Stimulated activated CD4-positive, alpha-beta T cell treated with anti-CD3 and anti-CD28 coated beads, Interleukin-1b, Interleukin-23, amount 100 ng/mL, for 1 hour (primary cell): ENCODE measurements around the gene HBD.

Experiments used
- DNase-seq, 2 donors: peaks; one replicate each; pipeline ENCODE4 v3.0.0-alpha.2; 2020; ENCODE audit warnings: low read depth in 2 of 2

HBD gene

GRCh38 chr11:5233307-5233706 is 976 bp downstream of the HBD start:
- no peak for DNase-seq

- DNase-seq: no peak
Observed at GRCh38 chr11:5232821-5233220, 1.5 kb downstream of the HBD start.

- DNase-seq: no peak
Observed at GRCh38 chr11:5232176-5232575, 2.1 kb downstream of the HBD start.

DNA sequence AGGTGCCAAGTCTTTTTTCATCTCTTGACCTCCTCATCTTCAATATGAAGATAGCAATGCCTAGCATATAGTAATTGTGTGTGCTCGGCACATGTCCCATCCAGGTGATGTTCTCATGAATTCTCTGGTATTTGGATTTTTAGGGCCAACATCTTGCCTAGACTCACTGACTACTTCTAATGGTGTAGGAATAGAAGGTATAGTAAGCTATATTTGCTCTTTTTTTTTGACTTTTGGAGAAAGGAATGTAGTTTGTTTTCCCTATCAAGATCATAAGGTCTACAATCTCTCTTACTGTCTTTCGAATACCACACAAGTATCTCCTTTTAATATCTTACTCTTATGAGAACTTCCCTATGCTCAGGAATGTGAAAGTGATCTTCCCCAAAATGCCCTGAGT is 3.2 kb downstream of the HBD start:
- no peak for DNase-seq

DNA sequence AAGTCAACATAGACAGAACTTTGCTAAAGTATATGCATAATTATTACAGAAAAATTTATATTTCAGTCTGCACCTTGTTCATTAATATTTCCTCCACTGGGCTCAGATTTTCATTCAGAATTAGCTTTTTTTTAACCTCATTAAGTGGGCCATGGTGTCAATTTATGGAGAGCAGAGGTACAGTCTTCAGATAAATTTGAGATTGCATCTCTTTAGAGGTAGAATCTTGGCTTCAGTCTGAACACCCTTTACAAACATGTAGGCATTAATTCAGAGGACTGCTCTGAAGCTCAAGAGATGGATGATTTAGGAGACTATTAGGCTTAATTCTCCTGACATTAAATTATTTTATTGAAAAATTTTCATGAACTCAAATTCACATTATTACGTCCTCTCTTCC is 4.0 kb downstream of the HBD start:
- DNase-seq: no peak

DNA sequence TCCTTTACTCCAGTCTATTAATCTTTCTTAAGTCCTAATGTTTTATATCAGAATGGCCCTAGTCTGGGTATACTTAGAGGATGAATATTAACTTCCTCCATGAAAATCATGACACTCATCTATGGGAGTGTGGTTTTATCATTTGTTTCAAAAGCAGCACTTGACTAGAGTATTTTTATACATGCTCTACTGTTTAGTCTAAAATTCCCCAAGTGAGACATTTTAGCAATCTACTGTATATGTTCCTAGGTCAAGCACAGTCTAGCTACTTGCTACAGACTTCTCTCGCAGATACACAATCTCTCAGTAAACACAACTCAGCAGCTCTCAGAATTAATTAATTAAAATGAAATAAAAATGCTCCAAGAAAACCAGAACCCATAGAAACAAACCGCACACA is 4.5 kb downstream of the HBD start:
- no peak for DNase-seq

DNA sequence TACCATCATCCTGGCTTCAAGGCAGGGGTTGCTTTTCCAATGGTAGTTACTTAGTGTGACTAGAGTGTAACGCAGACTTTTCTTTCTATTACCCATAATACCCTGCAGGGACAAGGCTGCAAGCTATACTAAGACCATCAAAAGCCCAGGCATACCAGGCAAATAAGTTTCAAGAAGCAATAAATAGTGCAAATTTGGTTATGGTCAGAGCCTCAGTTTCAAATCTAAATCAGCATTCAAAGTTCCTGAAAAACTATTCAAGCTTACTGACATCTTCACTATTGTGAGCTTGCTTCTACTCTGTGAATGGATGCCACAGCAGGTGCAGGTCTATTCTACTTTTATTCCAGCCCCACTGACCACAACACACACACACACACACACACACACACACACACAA is 4.9 kb downstream of the HBD start:
- no peak for DNase-seq

GRCh38 chr11:5228124-5228523 is 6.2 kb downstream of the HBD start:
- no peak for DNase-seq

GRCh38 chr11:5227681-5228080 is 6.6 kb downstream of the HBD start:
- DNase-seq: no peak

GRCh38 chr11:5226732-5227310 is 7.5 kb downstream of the HBD start, which contains the start of gene HBB:
Gene HBB (minus strand): TSS chr11:5227071. CDS start chr11:5227021, 50 bp downstream.
- no peak for DNase-seq

- no peak for DNase-seq
Observed at GRCh38 chr11:5225480-5225871, 8.8 kb downstream of the HBD start.

- no peak for DNase-seq
Observed at GRCh38 chr11:5224538-5225479, 9.5 kb downstream of the HBD start.

GRCh38 chr11:5223686-5224085 is 10.6 kb downstream of the HBD start:
- no peak for DNase-seq

DNA sequence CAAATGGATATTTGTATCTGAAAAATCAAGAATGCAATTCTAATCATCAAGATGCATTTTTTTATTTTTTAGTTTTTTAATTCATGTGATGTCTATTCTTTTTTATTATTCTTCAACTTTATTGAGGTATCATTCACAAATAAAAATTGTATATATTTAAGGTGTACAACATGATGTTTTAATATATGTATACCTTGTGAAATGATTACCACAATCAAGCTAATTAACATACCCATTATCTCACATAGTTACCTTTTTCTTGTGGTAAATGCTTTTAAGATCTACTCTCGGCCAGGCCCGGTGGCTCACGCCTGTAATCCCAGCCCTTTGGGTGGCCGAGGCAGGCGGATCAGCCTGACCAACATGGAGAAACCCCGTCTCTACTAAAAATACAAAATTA is 11.1 kb downstream of the HBD start:
- DNase-seq: no peak

- DNase-seq: no peak
Observed at GRCh38 chr11:5210376-5210885, 23.9 kb downstream of the HBD start.

DNA sequence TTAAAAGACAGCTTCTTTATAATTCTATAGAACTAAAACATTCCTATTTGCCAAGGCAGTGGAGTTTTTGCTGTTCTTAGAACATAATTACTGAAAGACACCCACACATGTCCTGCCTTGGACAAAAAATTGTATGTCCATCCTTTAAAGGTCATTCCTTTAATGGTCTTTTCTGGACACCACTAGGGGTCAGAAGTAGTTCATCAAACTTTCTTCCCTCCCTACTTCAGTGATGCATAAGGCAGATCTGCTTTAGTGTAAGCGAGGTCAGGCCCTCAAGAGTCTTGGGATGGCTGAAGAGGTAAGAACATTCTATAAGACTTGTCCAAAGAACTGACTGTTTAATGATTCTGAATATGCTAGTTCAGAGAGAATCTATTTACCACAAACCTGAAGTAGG is 29.5 kb downstream of the HBD start:
- no peak for DNase-seq

- no peak for DNase-seq
Observed at GRCh38 chr11:5203366-5203765, 30.9 kb downstream of the HBD start.

GRCh38 chr11:5200582-5200981 is 33.7 kb downstream of the HBD start, which contains the start of gene OR51V1:
Gene OR51V1 (minus strand): TSS chr11:5200682. CDS start chr11:5200682, 0 bp downstream.
- DNase-seq: no peak

DNA sequence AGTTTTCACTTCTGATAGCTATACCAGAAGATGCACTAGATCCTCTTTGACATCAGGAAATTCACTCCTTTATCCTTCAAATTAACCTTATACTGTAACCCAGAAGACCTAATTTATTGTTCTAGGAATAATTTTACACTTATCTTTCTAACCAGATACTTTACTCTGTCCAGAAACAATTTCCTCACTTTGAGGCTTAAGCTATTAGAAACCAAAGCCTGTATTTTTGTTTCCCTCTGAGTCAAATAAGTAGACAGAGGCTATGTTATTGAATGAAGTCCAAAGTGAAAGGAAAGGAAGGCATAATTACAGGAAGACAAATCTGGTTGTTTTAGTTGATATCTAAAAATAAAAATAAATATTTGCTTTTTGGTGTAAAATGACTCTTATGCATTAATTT is 36.0 kb downstream of the HBD start:
- no peak for DNase-seq

- DNase-seq: no peak
Observed at GRCh38 chr11:5197536-5197935, 36.7 kb downstream of the HBD start.

DNA sequence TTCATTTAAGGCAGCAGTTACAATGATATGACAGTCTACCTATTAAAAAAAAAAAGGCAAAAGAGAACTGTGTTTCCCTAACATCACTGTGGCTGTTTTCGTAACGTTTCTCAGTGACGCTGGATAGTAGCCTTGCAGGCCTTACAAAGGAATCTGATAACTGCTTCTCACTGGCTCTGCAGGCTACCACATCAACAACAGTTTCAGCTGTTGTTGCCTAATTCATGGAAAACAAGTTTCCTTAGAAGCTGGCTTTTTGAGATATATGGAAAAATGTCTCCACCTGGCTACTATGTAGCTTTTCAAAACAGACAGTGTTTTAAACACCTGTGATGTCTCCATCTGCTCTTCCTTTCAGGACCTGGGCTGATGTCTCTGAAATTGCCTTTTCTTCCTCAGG is 37.6 kb downstream of the HBD start:
- no peak for DNase-seq

GRCh38 chr11:5196067-5196466 is 38.2 kb downstream of the HBD start:
- no peak for DNase-seq

DNA sequence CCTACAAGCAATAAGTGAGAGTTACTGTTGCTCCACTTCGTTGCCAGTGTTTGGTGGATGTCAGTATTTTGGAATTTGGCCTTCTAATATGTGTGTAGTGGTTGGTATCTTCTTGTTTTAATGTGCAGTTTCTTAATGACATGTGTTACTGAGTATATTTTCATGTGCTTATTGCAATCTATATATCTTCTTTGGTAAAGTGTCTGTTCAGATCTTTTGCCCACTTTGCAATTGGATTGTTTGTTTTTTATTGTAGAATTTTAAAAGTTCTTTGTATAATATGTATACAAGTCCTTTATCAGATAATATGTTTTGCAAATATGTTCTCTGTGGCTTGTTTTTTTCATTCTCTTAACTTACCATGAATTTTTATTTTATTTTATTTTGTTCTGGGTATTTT is 41.5 kb downstream of the HBD start:
- DNase-seq: no peak
